ENCODE measurements around the gene APH1B.
"Not testable (repeated sequence)": the region's sequence is repeated elsewhere in the genome, so short reads cannot be mapped to it uniquely, and the experiment has no call there.

The APH1B gene

DNA sequence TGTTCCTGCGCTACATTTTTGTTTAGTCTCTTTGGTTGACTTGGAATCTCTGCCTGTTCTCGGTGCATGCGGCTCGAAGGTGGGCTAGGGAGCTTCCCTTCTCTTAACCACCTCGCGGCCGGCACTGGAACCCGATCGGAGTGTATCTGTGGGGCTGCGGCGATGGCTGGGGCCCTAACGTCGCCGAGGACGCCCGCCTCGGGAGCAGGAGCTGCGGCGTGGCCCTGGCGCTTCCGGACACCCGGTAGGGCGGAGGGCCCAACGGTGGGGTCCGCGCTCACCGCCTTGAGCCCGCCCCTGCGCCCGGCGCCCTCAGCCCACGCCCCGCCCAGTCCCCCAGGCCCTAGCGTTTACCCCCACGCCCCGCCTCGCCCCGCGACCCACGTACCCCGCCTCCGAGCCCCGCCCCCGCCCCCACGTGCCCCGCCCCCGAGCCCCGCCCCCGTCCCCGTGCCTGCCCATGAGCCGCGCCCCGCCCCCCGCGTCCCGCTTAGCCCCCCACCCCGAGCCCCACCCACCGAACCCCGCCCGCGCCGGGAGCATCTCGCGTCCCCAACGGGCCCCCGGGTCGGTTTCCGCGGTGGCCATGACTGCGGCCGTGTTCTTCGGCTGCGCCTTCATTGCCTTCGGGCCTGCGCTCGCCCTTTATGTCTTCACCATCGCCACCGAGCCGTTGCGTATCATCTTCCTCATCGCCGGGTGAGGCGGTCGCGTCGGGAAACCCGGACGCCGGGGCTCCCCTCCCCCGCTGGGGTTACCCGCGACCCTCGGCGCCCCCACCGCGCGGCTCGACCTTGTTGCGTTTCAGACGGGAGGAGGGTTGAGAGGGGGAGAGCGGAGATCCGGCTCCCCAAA is at the start of gene APH1B:
Gene APH1B, plus strand, starts transcription at position 568 of the 855 bp plus-strand sequence. Its CDS starts 19 bp downstream, at position 587.
- DNase-seq: peak; percentile 84

DNA sequence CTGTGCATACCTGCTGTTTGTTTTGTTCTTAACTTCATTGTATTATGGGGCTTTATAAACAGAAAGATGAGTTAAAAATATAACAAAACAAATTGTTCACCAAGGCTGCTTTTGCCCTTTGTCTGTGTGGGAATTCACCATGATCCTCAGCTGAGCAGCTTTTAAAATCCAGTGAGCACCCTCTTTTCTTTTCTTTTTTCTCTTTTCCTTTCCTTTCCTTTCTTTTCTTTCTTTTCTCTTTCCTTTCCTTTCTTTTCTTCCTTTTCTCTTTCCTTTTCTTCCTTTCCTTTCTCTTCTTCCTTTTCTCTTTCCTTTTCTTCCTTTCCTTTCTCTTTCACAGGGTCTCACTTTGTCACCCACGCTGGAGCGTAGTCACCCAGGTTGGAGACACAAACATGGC is 49.7 kb upstream of the APH1B start:
- DNase-seq: no peak

- no peak for DNase-seq
Measured at GRCh38 chr15:63231206-63231605, 46.2 kb upstream of the APH1B start.

DNA sequence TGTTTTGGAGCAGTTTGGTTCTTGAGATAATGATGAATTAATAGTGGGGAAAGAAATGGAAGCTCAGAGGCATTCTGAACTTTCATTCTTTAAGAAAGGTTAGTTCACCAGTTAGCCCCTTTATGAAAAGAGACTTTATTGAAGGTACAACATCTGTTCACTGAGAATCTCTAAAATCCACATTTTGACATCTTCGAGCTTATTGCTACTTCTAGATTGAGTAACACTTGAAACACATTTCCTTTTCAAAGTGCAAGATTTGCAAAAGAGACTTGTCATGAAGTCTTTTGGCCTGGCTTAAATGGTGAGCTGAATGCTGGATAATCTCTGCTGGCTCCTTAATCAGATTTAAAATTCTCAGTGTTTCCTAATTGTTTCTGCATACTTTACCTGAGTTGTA is 45.7 kb upstream of the APH1B start:
- no peak for DNase-seq

- no peak for DNase-seq
Measured at GRCh38 chr15:63232405-63232804, 45.0 kb upstream of the APH1B start.

DNA sequence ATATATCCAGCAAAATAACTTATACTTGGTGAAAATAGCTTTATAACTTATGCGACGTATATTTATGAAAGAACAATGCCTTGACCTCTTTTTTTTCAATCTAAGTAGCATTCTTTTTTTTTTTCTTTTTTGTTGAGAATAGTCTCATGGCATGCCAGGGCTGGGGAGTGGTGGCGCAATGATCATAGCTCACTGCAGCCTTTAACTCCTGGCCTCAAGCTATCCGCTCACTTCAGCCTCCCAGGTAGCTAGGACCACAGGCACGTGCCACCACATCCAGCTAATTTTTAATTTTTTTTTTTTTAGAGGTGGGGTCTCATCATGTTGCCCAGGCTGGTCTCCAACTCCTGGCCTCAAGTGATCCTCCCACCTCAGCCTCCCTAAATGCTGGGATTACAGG is 44.5 kb upstream of the APH1B start:
- no peak for DNase-seq

- DNase-seq: no peak
Measured at GRCh38 chr15:63233667-63234423, 43.6 kb upstream of the APH1B start.

DNA sequence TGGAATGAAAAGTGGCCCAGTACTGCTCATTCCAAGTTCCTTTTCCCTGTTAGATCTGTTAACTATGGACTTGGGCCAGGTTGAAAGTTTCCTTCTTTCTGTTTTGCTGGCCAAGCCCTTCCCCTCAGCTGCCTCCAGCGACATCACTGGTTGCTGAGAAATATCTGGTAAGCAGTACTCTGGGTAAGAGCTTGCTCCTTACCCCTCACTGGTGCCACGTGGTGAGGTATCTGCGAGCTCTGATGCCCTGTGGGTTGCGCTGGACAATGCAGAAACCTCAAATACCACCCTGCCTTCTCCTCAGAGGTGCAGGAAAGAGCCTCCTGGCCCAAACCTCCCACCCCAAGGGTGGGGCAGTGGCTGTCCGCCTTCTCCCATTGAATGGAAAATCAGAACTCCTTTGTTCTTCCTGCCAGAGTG is 42.9 kb upstream of the APH1B start:
- no peak for DNase-seq

DNA sequence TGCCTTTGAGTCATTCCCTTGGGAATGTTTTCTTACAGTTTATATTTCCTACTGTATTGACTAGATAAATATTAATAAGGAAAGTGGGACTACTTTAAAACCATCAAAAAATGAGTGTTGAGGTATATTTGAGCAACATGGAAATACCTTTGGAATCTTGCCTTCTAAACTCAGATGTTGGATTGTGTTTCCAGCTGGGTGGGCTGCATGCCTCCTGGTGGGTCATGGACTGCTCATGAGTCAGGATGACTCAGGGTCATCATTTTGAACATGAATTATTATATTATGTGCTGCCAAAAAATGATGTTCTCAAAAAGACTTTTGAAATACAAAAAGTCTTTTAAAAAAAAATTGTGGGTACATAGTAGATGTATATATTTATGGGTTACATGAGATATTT is 41.1 kb upstream of the APH1B start:
- DNase-seq: no peak

DNA sequence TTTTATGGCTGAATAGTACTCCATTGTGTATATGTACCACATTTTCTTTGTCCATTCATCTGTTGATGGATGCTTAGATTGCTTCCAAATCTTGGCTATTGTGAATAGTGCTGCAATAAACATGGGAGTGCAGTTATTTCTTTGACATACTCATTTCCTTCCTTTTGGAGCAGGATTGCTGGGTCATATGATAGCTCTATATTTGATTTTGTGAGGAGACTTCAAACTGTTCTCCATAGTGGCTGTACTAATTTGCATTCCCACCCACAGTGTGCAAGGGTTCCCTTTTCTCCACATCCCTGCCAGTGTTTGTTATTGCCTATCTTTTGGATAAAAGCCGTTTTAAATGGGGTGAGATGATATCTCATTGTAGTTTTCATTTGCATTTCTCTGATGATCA is 40.3 kb upstream of the APH1B start:
- DNase-seq: not testable (repeated sequence)

GRCh38 chr15:63238171-63238570 is 39.2 kb upstream of the APH1B start:
- DNase-seq: no peak

DNA sequence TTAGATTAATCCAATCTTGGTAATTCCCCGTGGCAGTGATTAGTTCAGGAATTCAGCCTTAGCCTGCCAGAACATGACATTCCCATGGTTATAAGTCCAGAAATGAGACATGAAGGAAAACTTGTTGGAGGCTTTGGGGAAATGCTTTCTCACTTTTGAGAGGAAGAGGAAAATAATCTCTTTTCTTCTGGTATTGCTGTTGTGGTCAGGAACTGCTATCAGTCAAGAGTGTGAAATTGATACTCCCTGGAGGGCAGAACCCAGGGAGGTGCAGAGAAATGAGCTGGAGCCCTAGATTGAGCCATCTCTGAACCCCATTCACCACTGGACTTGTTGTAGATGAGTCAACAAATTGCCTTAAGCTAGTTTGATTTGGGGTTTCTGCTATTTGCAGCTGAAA is 38.6 kb upstream of the APH1B start:
- peak; percentile 54 for DNase-seq

GRCh38 chr15:63240109-63240508 is 37.3 kb upstream of the APH1B start:
- DNase-seq: no peak

GRCh38 chr15:63241316-63241715 is 36.1 kb upstream of the APH1B start:
- DNase-seq: no peak

DNA sequence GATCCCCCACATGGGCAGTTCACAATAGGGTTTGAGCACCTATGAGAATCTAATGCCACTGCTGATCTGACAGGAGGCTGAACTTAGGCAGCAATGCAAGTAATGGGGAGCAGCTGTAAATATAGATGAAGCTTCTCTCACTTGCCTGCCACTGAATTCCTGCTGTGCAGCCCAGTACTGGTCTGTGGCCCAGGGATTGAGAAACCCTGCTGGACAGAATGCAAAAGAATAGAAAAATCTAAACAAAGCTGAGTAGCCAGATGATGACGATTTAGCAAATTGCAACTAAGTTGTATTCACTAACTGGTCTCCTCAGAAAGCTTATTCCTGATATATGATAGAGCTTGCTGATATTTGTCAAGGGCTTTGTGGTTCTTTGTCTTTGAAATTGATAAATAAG is 34.3 kb upstream of the APH1B start:
- DNase-seq: no peak

GRCh38 chr15:63243776-63244175 is 33.6 kb upstream of the APH1B start:
- no peak for DNase-seq

GRCh38 chr15:63244399-63244798 is 33.0 kb upstream of the APH1B start:
- no peak for DNase-seq

DNA sequence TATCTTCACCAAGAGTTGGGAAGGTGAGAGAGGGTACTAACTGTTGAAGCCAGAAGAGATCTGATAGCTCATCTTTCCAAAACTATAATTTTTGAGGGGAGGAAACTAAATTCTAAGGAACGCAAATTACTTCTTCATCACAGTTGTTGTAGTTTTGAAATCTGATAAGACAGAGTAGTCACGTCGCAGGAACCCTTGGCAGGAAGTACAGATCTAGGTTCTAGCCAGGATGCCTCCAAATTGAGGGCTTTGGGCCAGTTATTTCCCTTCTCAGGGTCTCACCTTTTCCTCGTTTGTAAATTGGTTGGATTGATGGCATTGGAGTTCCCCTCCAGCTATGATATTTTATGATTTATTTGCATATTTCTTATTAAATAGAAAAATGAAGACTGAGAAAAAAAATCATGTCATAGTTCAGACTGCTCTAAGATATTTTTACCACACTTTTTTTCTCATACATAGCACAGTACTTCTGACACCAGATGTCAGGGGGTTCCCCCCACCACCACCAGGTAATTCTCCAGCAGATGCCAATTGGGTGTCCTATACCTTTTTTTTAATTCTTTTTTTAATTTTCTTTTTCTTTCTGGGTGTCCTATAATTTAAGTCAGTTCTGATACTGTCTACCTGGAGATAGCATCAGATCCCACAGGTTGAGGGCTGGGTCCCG is 32.3 kb upstream of the APH1B start:
- DNase-seq: no peak

- DNase-seq: no peak
Measured at GRCh38 chr15:63246691-63247469, 30.5 kb upstream of the APH1B start.

DNA sequence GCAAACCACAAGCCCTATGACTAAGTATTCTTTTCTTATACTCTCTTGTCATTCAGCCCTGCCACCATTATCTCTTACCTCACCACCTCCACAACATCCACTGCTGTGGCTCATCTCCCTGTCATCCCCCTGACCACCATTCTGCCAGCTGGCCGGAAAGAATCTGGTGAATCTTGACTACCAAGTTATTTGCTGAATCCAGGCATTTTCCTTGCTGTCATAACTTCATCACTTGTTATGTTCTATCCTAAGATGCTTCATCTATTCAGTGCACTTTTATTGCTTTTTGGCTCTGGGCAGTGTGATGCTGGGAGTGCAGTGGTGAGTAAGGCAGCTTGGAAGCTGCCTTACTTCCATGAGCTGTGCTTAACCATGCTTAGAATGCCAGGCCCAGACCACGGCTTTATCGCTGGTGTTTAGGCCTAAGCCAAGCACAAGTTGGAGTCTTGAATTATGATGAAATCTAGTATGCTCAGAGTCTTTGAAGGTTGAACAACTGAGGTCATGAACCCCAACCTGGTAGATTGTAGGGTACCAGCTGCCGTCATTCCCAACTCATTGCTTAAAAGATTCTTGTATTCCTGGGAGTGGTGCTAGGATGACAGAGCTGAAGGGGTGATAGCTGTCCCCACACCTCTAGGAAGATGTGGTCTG is 27.0 kb upstream of the APH1B start:
- no peak for DNase-seq

- DNase-seq: no peak
Measured at GRCh38 chr15:63251701-63252100, 25.7 kb upstream of the APH1B start.

GRCh38 chr15:63252292-63252691 is 25.1 kb upstream of the APH1B start:
- no peak for DNase-seq
